Coronary artery (tissue), 2 donors: ENCODE results near the gene ERC2.

ENCODE experiments used
- DNase-seq: peaks from one replicate; pipeline ENCODE4 v3.0.0-alpha.2; 2017; ENCODE audit warnings: low spot score
- H3K27ac ChIP-seq, 2 donors: fragments of 200-600 bp; sonication (generic); one replicate each; pipeline ENCODE4 v1.5.1; 2016 to 2019
- H3K4me3 ChIP-seq: fragments of 200-600 bp; sonication (generic); 2 replicates; pipeline ENCODE4 v1.5.1; 2016; ENCODE audit warnings: mild to moderate bottlenecking, moderate library complexity
- CTCF ChIP-seq: fragments of 200-600 bp; sonication (generic); IDR thresholded peaks from one replicate; pipeline ENCODE4 v1.5.1; 2019; ENCODE audit warnings: antibody characterized with exemption

Gene ERC2

GRCh38 chr3:55912880-55913279 is 555.4 kb downstream of the ERC2 start:
- H3K27ac ChIP-seq = no peak overlapping the region
- no peak overlapping the region for H3K4me3 ChIP-seq
- DNase-seq = no peak
- TF ChIP-seq CTCF = no peak

- H3K27ac ChIP-seq = no peak overlapping the region
- no peak for DNase-seq
- no peak overlapping the region for H3K4me3 ChIP-seq
- TF ChIP-seq CTCF = no peak
Measured at GRCh38 chr3:55911266-55911665, 557.0 kb downstream of the ERC2 start.

GRCh38 chr3:55910543-55910942 is 557.7 kb downstream of the ERC2 start:
- no peak for DNase-seq
- TF ChIP-seq CTCF = no peak
- Histone ChIP-seq H3K27ac (no peak overlapping the region), H3K4me3 (no peak overlapping the region)

- Histone ChIP-seq H3K4me3 (no peak overlapping the region), H3K27ac (no peak overlapping the region)
- TF ChIP-seq CTCF = no peak
- DNase-seq = no peak
Measured at GRCh38 chr3:55909373-55909772, 558.9 kb downstream of the ERC2 start.

- Histone ChIP-seq H3K27ac (no peak overlapping the region), H3K4me3 (no peak overlapping the region)
- no peak for DNase-seq
- TF ChIP-seq CTCF = no peak
Measured at GRCh38 chr3:55907616-55908015, 560.7 kb downstream of the ERC2 start.

GRCh38 chr3:55906896-55907295 is 561.4 kb downstream of the ERC2 start:
- TF ChIP-seq CTCF = no peak
- Histone ChIP-seq H3K4me3 (no peak overlapping the region), H3K27ac (no peak overlapping the region)
- DNase-seq = no peak

GRCh38 chr3:55904716-55905115 is 563.6 kb downstream of the ERC2 start:
- DNase-seq = no peak
- TF ChIP-seq CTCF = no peak
- no peak overlapping the region for H3K27ac ChIP-seq
- H3K4me3 ChIP-seq = no peak overlapping the region
